SIG-M5 treated with dmso at 0.1 percent for 504 hours (cell line): Measurements from ENCODE around the gene SEMA4G.

Experiments
- DNase-seq: peaks from one replicate; lab custom pipeline; 2025; ENCODE audit not compliant: unreplicated experiment; lab: John Stamatoyannopoulos, UW

SEMA4G gene

GRCh38 chr10:100969187-100970075 lies at the start of gene SEMA4G:
TSS of gene SEMA4G (plus strand) at chr10:100969504. CDS start at chr10:100972913, 3,409 bp downstream.
- peak; percentile 15 for DNase-seq

DNA sequence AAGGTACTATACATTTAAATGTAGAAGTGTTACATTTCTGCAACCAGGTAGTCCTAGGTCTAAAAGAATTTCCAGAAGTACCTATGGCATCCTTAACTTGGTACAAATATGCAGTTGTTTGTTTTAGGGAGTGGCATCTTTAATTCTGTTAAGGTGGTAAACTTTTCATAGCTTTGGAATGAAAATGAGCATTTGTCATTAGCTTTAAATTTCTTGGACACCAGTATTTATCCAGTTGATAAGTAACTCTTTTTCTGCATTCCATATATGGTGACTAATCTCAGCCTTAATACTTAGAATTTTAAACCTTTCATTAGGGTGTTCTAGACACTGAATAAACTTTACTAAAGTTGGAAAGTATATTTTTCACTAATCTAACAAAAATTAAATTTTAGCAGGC lies 45.7 kb upstream of the SEMA4G start:
- DNase-seq = no peak

GRCh38 chr10:100927266-100927665 lies 42.0 kb upstream of the SEMA4G start:
- no peak for DNase-seq

DNA sequence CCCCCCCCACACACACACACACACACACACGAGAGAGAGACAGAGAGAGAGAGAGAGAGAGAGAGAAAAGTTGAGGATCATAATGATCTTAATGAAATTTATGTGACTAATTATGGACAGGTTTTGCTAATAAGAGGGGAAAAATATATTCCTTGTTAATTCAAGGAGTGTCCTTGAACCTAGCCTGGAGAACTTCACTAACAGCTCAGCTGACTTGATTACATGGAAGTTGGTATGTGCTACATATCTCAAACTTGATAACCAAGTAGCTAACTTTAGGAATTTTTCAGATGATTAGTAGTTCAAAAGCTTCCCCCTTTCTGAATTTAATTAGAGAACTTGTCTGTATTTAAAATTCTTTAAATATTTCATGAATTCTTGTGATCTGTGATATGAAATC lies 41.3 kb upstream of the SEMA4G start:
- DNase-seq = no peak

GRCh38 chr10:100930368-100930767 lies 38.9 kb upstream of the SEMA4G start:
- no peak for DNase-seq

GRCh38 chr10:100934084-100934659 lies 35.1 kb upstream of the SEMA4G start:
- peak; percentile 11 for DNase-seq

DNA sequence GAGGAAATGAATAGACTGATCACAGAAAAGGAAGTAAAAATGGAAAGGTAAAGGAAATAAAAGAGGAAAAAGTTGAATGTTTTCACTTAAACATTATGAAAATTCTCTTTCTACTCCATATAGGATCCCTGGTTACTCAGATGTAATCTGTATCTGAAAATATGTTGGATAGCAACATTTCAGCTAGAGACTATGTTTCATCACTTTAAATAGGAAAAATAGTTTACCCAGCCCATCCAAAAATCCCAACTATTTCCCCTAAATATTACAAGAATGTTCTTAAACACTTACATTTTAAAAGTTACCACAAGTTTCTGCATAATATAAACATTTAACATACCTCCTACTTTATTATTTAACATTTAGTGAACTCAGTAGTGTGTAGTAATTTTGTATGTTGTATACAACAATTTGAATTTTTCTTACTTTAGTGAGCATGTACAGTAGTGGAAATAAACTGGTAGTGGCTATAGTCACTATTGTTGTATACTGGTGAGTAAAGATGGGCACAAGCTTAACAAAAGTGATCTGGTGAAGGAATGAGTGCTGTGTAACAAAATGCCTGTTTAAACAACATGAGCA lies 29.4 kb upstream of the SEMA4G start:
- no peak for DNase-seq

- DNase-seq = no peak
Measured at GRCh38 chr10:100942229-100942628, 27.1 kb upstream of the SEMA4G start.

- no peak for DNase-seq
Measured at GRCh38 chr10:100943508-100943907, 25.8 kb upstream of the SEMA4G start.

- DNase-seq = no peak
Measured at GRCh38 chr10:100945754-100946153, 23.6 kb upstream of the SEMA4G start.

DNA sequence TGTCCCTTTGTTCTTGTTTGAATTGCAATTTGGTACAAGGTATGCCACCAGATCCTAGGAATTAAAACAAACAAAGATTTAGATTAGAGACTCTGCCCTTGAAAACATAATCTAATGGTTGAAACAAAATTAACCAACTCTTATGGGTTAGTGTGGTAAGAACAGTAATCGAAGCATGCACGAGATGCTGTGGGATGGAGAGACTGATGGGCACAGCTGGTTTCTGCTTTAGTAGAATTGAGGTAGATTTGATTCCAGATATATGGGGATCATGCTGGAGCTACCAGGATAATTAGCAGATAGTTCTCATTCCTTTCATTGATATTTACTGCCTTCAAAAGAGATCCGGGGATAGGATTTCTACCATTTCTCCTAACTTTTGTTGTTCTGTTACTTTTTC lies 20.4 kb upstream of the SEMA4G start:
- no peak for DNase-seq

DNA sequence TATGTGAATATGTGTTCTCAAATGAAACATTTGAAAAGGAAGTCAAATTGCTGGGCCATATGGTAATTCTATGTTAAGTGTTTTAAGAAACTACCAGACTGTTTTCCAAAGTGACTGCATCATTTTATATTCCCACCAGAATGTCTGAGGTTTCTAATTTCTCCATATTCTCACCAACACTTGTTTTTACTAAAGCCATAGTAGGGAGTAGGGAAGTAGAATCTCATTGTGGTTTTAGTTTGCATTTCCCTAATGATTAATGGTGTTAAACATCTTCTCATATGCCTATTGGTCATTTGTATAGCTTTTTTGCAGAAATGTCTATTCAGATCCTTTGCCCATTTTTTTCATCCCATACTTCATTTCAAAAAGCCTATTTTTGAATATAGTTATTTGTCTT lies 9.1 kb upstream of the SEMA4G start:
- no peak for DNase-seq

- no peak for DNase-seq
Measured at GRCh38 chr10:100962351-100963080, 6.8 kb upstream of the SEMA4G start.

- no peak for DNase-seq
Measured at GRCh38 chr10:100963826-100964225, 5.5 kb upstream of the SEMA4G start.

DNA sequence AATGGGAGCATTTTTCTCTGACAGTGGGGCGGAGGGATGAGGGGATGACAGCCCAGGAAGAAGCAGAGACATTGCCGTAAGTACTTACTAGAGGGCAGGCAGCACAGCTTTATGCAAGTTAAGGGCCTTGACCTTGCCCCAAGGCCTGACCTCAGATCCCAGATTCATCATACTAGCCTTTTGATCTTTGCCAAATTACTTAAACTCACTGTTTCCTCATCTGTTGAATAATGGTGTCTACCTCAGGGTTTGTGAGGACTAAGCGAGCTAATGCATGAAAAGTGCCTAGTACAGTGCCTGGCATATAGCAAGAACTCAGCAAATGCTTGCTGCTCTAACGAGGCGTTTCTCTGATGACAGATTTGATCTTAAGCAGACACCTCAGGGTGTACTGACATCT lies 3.5 kb upstream of the SEMA4G start:
- DNase-seq = no peak

DNA sequence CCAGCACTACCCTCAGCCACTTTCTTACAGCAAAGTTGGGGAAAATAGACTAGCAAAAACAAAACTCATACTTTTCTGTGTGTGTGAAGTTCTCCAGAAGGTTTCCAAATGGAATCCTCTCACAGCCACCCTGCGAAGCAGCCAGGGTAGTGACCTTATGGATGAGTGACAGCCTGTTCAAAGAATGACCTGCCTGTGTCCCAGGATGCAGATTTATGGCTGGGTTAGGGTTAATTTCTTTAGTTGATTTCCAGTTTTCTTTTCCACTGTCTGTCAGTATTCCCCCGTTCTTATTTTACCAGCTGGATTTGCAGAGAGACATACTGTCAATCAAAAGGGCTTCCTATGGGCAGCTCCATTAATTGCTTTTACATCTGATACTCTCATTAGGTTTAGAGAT lies 2.4 kb upstream of the SEMA4G start:
- no peak for DNase-seq

DNA sequence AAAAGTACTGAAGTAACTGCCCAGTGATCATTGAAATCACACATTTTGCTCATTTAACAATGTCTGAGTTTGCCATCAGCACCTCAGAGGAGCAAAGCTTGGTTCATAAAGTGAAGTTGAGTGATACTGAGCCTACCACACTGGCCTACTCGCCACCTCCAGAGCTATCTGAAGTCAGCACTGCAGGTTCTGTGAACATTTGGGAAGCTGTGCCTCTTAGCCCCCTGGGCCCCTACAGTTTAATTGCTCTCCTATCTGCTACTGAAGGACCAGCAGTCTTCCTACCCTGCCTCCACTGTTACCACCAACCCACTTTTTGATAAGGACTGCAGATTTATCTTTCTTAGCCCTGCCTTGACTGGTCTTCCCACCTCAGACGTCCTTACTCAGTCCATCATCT lies 2.0 kb upstream of the SEMA4G start:
- DNase-seq = no peak

DNA sequence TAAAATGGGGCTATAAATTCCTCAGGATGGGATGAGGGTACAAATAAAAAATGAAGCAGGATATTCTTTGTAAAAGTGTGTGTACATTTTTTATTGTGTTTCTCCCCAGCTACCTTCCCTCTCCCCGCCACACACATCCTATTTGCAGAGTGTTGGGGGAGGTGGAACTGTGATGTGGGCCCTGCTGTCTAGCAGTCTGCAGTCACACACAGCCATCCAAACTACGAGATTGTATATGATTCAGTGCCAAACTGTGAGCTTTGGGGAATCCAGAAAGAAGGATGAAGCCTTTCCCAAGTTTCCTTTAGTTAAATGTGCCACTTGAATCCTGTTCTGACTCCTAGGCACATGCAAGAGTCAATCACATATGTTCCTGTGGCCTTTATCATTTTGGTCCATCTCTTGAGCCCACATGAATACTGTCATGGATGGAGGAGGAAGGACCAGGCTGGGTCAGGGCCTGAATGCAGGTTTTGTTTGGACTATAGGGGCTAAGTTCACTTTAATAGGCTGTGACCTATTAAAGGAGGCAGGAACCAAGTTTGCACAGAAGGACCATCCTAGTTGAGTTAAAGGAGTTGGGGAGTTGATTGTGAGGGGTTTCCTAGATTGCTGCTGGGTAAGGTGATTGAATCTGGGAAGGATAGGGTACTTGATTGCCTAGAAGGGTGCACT lies 1.1 kb upstream of the SEMA4G start:
- DNase-seq = no peak

DNA sequence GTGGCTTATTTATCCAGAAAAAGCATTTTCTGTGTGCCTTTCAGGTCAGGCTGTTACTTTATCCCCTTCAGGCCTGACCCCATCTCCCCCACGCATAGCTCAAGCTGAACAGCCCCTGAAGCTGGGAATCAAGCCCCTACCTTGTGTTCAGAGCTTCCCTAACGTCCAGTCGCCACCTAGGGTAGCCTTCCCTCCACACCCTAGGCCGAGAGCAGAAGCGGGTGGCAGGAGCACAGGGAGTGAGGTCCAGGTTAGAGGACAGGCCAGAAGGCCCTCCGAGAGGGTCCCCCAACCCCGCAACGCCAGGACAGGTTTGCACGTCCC lies 479 bp upstream of the SEMA4G start:
- no peak for DNase-seq

DNA sequence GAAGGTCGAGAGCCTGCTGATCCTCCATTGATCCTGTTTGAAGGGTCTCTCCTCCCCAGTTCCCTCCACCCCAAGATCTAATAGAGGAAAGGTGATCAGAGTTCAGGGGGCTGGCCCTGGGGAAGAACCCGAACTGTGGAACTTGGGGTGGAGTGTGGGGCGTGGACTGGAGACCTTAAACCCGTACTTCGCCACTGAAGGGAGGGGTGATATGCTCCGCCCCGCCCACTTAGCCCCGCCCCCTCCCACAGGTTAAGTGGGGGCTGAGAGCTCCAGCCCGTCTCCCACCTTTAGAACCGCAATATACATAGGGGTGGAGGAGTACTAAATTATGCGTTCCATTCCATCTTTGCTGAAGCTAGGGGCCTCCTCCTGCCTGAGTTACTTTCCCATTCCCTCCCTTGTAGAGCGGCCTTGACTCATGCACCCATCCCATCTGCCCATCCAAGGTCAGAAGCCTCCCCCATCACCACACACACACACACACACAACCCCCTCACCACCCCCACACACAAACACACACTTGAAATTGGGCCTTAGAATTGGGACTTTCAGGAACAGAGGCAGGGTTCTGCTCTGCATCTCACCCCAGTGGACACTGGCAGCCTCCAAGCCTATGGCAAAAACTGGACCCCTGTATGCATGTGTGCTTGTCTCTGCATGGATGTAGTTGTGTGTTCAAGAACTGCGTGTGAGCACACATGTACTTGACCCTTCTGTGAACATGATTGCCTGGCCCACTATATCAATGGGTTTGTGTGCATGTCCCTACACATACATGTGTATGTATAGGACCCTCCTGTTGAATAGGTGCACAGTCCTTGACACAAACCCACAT lies 991 bp downstream of the SEMA4G start:
- no peak for DNase-seq
